HG03520 (cell line): ENCODE measurements around the gene OMA1.
A peak's percentile ranks its signal among the peaks of the same experiment; 100 is the strongest.
"Not testable (repeated sequence)": the region's sequence is repeated elsewhere in the genome, so short reads cannot be mapped to it uniquely, and the experiment has no call there.

Source experiments
- ATAC-seq: cut with Tn5 transposase; IDR thresholded peaks from one replicate; pipeline ENCODE4 v1.9.1; 2021; ENCODE audit warnings: mild to moderate bottlenecking, moderate library complexity; ENCODE audit not compliant: unreplicated experiment

OMA1 gene

GRCh38 chr1:58574816-58575215 lies 28.3 kb upstream of the OMA1 start:
- ATAC-seq = no peak

- ATAC-seq = peak; percentile 99
Observed at GRCh38 chr1:58573705-58574591, 27.4 kb upstream of the OMA1 start.

DNA sequence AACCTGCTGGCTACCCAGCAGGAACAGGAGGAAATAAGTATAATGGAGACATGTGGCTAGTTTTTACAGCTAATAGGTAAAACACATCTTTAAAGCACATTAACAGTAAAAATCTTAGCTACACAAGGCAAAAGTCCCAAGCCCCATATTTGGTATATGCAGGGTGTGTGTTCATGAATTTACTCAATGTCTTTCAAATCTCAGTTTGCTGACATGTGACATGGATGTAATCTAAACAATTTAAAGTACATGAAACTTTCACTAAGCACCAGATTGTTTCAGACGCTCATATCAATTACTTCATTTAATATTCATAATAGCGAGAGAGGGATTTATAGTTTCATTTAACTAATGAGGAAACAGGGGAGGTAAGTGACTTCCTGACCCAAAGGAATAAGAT lies 26.6 kb upstream of the OMA1 start:
- ATAC-seq = no peak

GRCh38 chr1:58572690-58573089 lies 26.2 kb upstream of the OMA1 start:
- ATAC-seq = no peak

- no peak for ATAC-seq
Observed at GRCh38 chr1:58571616-58572015, 25.1 kb upstream of the OMA1 start.

DNA sequence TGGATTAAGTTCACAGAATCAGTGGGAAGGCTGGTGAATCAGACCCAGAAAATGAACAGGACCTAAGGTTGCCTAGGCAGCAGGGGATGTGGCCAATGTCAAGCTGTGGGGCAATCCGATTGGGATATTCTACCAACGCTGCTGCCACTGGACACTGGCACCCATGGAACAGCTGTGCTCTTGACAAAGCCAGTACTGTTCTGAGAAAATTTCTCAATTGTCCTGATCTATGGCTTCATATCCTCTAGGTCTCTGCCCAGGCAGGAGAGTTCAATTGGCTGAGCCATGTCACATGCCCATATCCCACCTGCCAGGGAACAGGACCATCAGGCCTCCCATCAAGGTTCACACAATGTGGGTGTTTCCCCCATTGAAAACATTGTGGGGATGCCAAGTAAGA lies 24.3 kb upstream of the OMA1 start:
- no peak for ATAC-seq

DNA sequence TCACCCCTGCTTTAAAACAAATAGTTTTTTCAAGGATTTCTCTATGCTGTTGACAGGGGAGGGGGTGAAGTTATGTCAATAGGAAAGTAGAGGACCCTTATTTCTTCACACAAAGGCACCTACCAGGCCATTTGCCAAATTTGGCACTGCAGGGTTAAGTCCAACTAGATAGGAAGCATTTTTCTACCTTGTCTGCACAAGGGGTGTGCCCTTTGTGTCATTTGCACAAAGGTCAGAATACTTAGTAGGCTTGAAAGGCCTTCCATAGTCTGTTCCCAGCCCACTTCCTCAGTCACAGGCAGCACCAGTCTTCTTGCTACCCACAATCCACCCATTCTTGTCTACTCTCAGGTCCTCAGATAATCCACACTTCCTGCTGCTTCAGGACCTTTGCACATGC lies 23.6 kb upstream of the OMA1 start:
- no peak for ATAC-seq

DNA sequence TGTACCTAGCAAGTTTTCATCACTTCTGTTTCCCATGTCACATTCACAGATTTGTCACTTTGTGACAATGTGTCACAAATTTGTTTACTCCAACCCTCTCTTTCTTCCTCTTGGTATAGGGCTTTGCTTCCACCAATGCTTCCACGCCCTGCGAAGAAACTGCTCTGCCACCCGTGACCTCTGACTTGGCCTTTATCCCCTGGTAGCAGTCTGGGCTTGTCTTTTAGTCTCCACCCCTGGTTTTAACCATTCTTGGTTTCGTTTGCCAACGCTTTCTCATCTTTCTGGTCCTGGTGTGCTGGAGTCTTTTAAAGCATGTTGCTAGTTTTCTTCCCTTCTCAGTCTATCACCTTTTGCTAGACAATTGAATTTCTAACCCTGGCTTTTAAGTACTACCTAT lies 22.4 kb upstream of the OMA1 start:
- no peak for ATAC-seq

GRCh38 chr1:58568271-58568860 lies 21.8 kb upstream of the OMA1 start:
- ATAC-seq = no peak

GRCh38 chr1:58566339-58566738 lies 19.8 kb upstream of the OMA1 start:
- ATAC-seq = no peak

DNA sequence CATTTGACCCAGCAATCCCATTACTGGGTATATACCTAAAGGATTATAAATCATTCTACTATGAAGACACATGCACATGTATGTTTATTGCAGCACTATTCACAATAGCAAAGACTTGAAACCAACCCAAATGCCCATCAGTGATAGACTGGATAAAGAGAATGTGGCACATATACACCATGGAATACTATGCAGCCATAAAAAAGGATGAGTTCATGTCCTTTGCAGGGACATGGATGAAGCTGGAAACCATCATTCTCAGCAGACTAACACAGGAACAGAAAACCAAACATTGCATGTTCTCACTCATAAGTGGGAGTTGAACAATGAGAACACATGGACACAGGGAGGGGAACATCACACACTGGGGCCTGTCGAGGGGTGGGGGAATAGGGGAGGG lies 17.2 kb upstream of the OMA1 start:
- ATAC-seq = not testable (repeated sequence)

GRCh38 chr1:58561633-58562032 lies 15.1 kb upstream of the OMA1 start:
- no peak for ATAC-seq

GRCh38 chr1:58555393-58555792 lies 8.9 kb upstream of the OMA1 start:
- ATAC-seq = no peak

GRCh38 chr1:58551186-58552140 lies 4.9 kb upstream of the OMA1 start:
- no peak for ATAC-seq

- ATAC-seq = not testable (repeated sequence)
Observed at GRCh38 chr1:58549291-58549690, 2.8 kb upstream of the OMA1 start.

DNA sequence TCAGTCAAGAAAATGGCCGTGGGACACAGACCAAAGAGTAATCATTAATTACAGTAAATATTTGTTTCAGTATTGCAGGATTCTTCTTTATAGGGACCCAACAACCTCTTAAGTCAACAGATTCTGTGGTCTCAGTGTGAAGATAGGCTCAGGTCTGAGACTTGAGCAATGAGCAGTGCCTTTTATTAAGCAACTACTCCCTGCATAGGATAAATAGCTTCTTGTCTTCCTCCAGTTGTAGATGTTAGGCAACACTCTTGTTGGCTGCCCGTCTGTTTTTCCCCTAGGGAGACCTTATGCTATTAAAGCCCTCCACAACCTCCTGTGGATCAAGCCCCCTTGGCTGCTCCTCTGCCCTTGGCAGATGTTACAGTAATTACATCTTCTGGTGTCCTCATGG lies 1.8 kb upstream of the OMA1 start:
- no peak for ATAC-seq

DNA sequence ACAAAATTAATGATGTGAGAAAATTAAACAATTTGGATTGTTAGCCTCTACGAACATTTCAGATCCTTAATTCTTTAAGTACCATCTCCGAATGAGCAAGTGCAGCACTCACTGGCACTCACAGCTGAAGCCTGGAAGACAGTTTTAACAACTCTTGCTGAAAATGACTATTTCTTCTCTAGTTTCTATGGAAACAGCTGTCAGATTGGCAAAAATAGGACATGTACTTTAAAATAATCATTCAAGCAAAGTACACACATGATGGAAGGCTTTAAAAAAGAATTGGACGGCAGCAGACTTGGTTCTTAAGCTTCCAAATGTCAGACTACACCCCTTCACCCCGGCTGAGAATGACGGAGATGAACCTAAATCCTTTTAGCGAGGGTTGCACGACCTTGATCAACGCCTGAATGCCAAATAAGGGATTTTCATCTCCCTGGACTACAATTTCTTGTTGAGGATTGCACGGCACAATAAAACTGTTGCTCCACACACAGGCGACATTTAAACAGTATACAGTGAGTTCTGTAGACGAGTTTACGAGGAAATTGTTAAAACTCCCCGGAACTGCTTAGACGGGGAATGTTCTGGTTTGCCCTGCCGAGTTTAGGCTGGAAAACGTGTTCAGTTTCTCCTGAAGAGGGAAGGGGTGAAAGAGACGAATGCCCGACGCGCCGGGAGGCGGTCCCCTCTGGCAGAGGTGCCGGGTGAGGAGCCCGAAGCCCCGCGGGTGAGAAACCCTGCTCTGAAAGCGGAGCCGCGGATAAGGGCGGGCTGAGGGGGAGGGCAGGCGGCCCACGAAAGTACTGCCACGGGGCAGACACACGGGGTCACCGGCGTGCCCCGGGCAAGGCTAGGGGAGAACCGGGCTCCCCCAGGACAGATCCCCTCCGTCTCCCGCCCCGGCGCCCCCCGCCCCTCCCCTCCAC lies 671 bp downstream of the OMA1 start:
- ATAC-seq = peak; percentile 29

DNA sequence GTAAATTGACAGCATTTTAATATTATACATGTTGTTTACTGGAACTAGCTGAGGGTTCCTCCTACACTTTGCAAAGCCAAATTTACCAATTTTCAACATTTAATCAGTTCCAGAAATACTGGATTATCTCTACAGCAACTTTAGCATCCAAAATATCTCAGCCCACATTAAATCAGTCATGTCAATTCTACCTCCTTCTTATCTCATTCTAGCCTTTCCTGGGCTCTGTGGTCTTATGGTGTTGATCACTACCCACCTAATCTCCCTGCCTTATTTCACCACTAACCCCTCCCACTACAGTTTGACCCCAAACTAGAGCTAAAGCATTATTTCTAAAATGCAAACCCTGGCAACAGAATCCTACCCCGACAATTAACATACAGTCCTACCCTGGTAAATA lies 3.3 kb downstream of the OMA1 start:
- ATAC-seq = no peak

DNA sequence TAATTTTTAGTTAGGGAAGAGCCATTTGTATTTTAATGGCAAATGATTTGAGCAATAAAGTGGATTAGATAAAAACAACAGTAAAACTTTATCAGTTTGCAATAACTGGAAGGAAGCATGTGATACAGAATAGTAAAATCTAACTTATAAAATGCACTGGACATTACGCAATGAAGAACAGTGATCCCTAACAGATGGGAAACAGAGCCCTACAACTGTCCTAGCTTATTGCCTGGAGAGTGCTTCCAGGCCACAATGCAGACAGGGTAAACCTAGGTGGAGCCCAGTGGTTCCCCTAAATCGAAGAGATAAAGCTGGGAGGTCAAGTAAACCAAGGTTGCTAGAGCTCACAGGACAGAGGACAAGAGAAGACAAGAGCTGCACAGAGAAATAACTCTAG lies 7.0 kb downstream of the OMA1 start:
- no peak for ATAC-seq

GRCh38 chr1:58538821-58539220 lies 7.7 kb downstream of the OMA1 start:
- no peak for ATAC-seq
